Measurements from ENCODE around the gene PMIS2.
A peak's percentile ranks its signal among the peaks of the same experiment; 100 is the strongest.

The PMIS2 gene

DNA sequence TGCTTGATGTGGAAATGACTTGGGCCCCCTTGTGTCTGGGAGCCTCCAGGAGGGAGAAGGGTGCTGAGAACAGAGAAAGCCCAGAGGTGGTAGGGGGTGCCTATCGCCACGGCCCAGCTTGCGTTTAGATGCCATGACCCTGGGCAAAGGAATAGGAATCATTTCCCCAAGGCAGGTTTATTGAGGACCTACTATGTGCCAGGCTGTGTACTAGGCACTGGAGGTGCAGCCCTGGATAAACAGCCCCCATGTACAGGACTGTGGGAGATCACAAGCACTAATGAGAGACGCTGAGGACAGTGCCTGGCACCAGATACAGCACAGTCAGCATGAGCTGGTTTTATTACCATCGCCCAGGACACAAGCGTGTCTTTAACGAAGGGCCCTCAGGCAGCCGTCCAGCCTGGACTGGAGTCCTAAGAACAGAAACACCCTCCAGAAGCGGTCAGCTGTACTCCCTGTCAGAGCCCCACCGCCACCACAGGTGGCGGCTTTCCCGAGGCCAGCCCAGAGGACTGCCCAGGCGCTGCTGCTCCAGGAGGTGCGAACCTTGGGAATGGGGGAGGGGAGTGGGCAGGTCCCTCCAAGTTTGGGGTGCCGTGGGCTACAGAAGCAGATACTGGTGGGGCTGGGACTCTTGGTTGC is 36.0 kb upstream of the PMIS2 start:
- DNase-seq (ENCODE audit: low read depth in 1 of 2, low spot score in 1 of 2): no peak
- in situ Hi-C loops (cut with HindIII; ENCODE audit: low pct_unique_long_range_greater_than_20kb, low sequenced_read_pairs): no loop called here
- TF ChIP-seq JUND (IDR thresholded peaks at IDR 0.05; ENCODE audit: low read depth): no peak

DNA sequence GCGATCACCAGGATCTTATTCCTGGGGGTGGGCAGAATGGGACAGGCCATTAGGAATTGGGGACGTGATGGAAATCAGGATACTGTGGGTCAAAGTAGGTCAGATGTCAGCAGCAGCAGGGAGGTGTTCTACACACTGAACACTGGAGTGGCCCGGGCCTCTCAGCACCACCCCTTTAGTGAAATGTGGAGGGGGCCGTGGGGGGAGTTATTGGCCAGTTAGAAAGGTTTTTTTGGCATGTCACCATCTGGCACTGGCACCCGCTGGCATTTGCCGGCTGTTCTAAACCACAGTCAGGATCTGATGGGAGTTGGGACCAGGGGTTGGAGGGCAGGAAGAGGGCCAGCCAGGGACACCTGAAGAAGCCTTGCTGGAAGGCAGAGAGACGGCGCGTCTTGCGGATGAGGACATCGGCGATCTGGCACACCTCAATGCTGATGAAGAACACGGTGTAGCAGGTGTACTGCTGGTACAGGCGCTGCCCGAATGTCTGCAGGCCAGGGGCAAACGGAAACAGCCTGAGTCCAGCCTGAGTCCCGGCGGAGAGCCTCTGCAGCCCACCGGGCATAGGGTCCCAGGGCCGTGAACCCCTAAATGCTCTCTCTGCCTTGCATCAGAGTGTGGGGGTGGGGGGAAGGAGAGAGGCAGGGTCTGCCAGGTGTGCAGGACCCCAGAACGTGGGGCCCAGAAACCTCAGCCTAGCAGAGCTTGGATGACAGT is 34.7 kb upstream of the PMIS2 start:
- TF ChIP-seq JUND (IDR thresholded peaks at IDR 0.05; ENCODE audit: low read depth): no peak
- in situ Hi-C loops (cut with HindIII; ENCODE audit: low pct_unique_long_range_greater_than_20kb, low sequenced_read_pairs): no loop called here
- DNase-seq (ENCODE audit: low read depth in 1 of 2, low spot score in 1 of 2): no peak

DNA sequence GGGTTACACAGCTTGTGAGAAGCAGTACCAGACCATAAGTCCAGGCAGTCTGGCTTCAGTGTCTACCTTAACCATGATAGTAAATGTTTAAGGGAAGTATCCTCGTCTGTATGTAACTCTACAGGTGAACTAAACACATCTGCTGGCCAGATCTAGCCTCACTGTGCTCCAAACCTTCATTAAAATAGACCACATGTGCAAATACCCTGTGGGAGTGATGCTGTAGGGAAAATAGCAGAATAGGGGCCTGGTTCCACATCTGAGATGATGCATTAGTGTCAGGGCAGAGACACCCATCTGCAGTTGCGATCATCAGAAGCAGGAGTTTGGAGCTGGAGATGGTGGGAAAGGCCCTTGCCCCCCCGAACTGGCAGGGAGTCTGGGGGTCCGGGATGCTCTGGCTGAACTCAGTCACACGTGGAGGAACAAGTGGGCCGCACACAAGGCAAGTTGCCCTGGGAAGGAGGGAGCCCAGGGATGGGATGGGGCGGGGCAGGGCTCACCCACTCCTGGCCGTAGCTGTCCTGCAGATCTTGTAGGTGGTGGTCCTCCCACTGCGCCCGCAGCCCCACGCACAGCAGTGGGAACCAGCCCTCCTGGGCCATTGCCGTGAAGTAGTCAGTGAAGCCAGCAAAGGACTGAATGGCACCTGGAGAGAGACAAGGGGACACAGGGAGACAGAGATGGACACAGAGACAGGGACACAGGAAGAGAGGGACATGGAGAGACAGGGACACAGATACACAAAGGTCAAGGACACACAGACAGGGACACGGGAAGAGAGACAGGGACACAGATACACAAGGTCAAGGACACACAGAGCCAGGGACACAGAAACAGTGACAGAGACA is 33.2 kb upstream of the PMIS2 start:
- TF ChIP-seq JUND (IDR thresholded peaks at IDR 0.05; ENCODE audit: low read depth): no peak
- no peak for DNase-seq (ENCODE audit: low read depth in 1 of 2, low spot score in 1 of 2)
- in situ Hi-C loops (cut with HindIII; ENCODE audit: low pct_unique_long_range_greater_than_20kb, low sequenced_read_pairs): no loop called here

DNA sequence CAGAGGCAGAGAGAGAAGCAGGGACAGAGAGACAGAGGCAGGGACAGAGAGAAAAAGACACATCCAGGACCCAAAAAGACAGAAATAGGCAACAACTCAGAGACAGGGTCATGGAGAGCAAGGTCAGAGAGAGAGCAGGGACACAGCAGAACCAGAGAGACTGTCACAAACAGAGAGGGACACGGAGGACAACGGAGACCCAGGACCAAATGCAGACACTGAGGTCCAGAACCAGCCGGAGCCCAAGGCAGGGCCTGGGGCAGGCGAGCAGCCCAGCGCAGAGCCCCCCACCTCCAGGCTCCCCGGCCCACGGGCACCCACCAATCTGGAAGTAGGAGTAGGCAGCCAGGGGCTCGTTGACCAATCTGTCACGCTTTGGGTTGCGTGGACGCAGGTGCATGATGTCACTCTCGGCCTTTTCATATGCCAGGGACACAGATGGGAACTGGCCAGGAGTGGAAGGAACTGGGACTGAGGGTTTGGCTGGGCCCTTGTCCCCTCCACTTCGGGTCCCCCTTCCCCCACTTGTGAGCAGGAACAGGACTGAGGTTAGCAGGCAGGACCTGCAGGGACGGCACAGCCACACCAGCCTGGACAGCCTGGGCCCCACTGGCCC is 32.5 kb upstream of the PMIS2 start:
- in situ Hi-C loops (cut with HindIII; ENCODE audit: low pct_unique_long_range_greater_than_20kb, low sequenced_read_pairs): no loop called here
- DNase-seq (ENCODE audit: low read depth in 1 of 2, low spot score in 1 of 2): no peak
- TF ChIP-seq JUND (IDR thresholded peaks at IDR 0.05; ENCODE audit: low read depth): no peak

DNA sequence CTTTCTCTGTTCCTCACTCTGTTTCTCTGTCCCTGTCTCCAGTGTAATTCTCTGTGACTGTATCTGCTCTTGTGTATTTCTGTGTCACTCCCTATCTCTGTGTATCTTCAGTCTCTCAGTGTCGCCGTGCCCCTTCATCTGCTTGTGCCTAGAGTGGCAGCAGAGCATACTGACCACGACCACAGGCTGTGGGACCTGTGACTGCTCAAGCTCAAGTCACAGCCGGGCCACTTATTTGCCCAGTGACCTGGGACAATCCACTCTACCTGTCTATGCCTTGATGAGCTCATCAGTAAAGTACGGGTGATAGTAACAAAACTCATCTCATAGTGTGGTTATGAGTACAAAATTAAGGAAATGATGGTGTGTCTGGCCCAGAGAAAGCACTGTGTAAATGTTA is 31.9 kb upstream of the PMIS2 start:
- in situ Hi-C loops (cut with HindIII; ENCODE audit: low pct_unique_long_range_greater_than_20kb, low sequenced_read_pairs): no loop called here
- TF ChIP-seq JUND (IDR thresholded peaks at IDR 0.05; ENCODE audit: low read depth): no peak
- DNase-seq (ENCODE audit: low read depth in 1 of 2, low spot score in 1 of 2): no peak

DNA sequence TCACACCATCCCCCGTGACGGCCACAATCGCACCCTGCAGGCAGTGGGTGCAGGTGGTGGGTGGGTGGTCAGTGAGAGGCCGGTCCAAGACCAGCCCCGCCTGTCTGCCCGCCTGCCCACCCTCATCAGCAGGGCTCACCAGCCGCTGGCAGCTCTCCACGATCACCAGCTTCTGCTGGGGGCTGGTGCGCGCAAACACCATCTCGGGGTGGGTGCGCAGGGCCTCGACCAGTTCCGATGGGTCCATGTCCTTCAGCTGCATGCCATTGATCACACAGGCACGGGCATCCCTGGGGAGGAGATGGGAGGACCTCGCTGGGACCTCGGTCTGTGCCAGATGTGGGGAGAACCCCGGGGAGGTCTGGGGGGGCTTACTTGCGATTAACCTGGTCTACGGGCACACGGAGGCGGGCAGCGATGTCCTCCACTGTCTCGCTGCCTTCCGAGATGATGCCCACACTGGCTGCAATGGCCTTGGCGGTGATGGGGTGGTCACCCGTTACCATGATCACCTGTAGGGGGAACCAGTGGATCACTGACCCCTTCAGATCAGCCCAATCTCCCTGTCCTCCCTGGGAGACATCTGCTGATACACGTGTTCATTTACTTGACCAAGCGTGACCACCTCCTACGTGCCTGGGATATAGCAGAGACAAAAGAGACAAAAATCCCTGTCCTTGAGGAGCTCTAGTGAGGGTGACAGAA is 30.5 kb upstream of the PMIS2 start:
- no peak for TF ChIP-seq JUND (IDR thresholded peaks at IDR 0.05; ENCODE audit: low read depth)
- no peak for DNase-seq (ENCODE audit: low read depth in 1 of 2, low spot score in 1 of 2)
- in situ Hi-C loops (cut with HindIII; ENCODE audit: low pct_unique_long_range_greater_than_20kb, low sequenced_read_pairs): no loop called here

DNA sequence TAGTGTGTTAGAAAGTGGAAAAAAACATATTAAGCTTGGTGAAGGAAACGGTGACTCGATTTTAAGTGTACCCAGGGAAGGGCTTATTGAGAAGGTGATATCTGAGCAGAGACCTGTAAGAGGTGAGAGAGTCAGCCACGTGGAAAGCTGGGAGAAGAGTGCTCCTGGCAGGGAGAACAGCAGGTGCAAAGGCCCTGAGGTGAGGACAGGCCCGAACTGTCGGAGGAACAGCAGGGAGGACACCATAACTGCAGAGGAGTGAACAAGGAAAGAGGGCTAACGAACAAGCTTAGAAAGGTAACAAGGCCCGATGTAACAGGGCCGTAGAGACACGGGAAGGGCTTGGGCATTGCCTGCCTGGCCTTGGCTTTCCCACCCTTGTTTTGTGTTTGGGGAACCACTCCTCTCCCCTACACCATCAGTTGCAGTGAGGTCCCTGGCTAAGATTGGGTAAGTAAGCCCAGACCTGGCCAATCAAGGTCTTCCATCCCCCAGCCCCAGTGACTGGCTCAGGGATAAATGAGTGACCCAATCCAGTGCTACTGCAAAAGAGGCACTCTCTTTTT is 29.9 kb upstream of the PMIS2 start:
- in situ Hi-C loops (cut with HindIII; ENCODE audit: low pct_unique_long_range_greater_than_20kb, low sequenced_read_pairs): no loop called here
- no peak for DNase-seq (ENCODE audit: low read depth in 1 of 2, low spot score in 1 of 2)
- no peak for TF ChIP-seq JUND (IDR thresholded peaks at IDR 0.05; ENCODE audit: low read depth)

DNA sequence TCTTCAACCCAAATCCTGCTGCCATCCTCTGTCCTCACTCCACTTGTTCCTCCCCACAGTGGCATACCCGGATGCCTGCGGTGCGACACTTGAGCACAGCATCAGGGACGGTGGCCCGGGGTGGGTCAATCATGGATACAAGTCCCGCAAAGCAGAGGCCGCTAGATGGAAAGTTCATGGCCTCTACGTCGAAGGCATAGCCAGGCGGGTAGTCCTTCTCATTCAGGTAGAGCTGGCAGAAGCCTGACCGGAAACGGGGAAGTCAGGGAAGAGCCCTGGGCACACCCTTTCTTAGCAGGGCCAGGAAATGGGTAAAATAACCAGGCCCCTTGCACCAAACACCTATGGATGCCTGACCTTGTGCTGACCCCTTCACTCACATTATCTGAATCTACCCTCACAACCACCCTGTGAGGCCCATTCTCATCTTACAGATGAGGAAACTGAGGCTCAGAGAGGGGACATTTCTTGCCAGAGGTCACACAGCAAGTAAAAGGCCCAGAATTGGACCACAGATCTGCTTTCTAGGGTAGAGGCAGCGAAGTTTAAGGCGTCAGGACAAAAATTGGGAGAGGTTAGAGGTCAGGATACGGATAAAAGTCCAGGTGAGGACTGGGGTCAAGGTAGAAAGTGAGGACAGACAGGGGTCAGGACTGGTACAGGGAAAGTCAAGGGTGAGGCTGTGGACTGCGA is 29.0 kb upstream of the PMIS2 start:
- in situ Hi-C loops (cut with HindIII; ENCODE audit: low pct_unique_long_range_greater_than_20kb, low sequenced_read_pairs): no loop called here

DNA sequence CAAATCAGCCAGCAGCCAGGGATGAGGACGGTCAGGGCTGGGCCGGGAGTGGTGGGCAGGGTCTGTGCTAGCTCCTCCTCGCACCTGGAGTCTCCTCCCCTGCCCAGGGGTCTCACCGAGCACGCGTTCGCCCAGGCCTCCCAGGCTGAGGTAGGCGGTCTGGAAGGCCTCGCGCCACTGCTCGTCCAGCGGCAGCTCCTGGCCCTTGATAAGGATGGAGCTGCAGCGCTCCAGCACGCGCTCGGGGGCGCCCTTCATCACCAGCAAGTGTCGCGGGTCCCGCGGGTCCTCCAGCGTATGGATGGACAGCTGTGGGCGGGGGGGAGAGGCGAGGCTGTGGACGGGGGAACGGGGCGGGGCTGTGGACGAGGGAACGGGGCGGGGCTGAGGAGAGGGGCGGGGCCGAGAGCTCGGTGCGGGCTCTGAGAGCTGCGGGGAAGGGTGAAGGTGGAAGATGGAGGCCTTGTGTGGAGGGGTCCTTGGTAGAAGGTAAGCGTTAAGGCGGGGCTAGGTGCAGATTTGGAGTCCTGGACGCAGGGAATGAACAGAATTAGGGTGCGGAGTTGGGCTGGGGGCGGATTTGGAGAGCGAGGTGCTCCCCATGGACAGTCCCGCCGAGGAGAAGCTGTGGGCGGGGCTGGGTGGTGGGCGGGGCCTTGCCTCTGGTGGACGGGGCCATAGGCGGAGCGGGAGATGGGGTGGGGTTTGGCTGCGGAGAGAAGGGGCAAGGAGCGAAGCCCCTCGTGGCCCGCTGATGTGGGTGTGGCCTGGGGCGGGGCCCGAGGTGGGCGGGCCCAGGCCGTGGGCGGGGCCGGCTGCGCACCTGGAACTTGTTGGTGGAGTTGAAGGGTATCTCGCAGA is 28.2 kb upstream of the PMIS2 start:
- DNase-seq (ENCODE audit: low read depth in 1 of 2, low spot score in 1 of 2): peak in 1 of 2 experiments; percentile 59
- no peak for TF ChIP-seq JUND (IDR thresholded peaks at IDR 0.05; ENCODE audit: low read depth)
- in situ Hi-C loops (cut with HindIII; ENCODE audit: low pct_unique_long_range_greater_than_20kb, low sequenced_read_pairs): no loop called here

More for the DNA sequence above, 29.0 kb upstream of the PMIS2 start:
- no peak for DNase-seq (ENCODE audit: low read depth in 1 of 2, low spot score in 1 of 2)
- no peak for TF ChIP-seq JUND (IDR thresholded peaks at IDR 0.05; ENCODE audit: low read depth)

DNA sequence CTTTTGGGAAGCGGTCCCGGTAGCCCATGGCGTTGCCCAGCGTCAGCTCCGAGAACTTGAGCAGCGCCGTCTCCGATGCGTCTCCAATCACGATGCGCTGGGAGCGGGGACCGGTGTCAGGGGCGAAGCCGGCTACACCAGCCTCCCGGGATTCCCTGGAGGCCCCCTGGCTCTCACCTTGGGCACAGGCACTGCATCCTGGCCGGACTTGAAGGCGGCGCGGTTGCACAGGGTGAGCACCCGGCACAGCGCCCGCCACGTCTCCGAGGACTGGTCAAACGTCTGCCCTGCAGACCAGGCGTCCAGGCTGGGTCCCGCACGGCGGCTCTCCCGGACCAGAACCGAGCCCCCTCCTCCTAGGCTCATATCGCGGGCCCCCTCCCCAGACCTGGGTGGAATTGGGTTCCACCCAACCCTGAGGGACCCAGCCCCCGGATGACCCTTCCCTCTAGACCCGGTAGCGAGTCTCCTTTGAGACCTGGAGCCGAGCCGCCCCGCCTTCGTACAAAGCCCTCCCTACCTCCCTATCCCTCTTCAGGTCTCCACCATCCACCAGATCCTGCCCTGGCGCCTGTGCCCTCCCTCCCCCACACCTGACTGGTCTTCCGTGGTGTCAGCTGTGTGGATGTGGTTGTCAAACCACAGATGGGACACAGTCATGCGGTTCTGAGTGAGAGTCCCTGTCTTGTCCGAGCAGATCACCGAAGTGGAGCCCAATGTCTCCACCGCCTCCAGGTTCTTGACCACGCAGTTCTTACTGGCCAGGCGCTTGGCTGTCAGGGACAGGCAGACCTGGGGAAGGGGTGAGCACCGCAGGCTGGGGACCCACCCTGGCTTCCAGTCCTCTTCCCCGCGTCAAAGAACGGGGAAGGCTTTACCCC is 27.3 kb upstream of the PMIS2 start:
- no peak for TF ChIP-seq JUND (IDR thresholded peaks at IDR 0.05; ENCODE audit: low read depth)
- in situ Hi-C loops (cut with HindIII; ENCODE audit: low pct_unique_long_range_greater_than_20kb, low sequenced_read_pairs): no loop called here
- no peak for DNase-seq (ENCODE audit: low read depth in 1 of 2, low spot score in 1 of 2)
